ENCODE data around the gene DHFR2.

Gene DHFR2

DNA sequence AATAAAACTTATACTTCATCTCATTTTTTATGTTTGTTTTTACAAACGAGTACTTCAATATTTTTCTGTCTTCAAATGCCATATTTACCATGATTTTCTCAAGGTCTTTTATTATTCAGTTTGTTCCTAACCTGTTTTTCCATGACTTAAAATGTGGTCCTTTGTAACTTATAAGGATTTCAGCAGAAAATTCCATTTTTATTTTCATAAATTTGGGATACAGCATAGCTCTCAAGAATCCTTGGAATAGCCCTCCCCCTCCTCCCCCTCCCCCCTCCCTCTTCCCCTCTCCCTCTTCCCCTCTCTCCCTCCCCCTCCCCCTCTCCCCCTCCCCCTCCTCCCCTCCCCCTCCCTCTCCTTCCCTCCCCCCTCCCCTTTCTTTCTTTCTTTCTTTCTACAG is 19.4 kb downstream of the DHFR2 start:
- H3K4me1 ChIP-seq (ENCODE audit: insufficient read depth, poor library complexity, severe bottlenecking): no peaks in the 10 kb centered on the region
- H3K36me3 ChIP-seq (ENCODE audit: low read depth): peaks cover 15% of the 10 kb centered on the region; the same call in 1 of the 2 replicates
- H3K27me3 ChIP-seq (ENCODE audit: insufficient read depth, poor library complexity, severe bottlenecking): no peaks in the 10 kb centered on the region
- no peaks in the 10 kb centered on the region for H3K9me3 ChIP-seq (ENCODE audit: severe bottlenecking)
- TF ChIP-seq, protein P1, sequence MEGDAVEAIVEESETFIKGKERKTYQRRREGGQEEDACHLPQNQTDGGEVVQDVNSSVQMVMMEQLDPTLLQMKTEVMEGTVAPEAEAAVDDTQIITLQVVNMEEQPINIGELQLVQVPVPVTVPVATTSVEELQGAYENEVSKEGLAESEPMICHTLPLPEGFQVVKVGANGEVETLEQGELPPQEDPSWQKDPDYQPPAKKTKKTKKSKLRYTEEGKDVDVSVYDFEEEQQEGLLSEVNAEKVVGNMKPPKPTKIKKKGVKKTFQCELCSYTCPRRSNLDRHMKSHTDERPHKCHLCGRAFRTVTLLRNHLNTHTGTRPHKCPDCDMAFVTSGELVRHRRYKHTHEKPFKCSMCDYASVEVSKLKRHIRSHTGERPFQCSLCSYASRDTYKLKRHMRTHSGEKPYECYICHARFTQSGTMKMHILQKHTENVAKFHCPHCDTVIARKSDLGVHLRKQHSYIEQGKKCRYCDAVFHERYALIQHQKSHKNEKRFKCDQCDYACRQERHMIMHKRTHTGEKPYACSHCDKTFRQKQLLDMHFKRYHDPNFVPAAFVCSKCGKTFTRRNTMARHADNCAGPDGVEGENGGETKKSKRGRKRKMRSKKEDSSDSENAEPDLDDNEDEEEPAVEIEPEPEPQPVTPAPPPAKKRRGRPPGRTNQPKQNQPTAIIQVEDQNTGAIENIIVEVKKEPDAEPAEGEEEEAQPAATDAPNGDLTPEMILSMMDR (IDR thresholded peaks at IDR 0.05; ENCODE audit: poor library complexity, severe bottlenecking): no peak
- H3K27ac ChIP-seq (ENCODE audit: poor library complexity, severe bottlenecking): no peak overlapping the region
- no peak for DNase-seq (ENCODE audit: low spot score)
- no peak overlapping the region for H3K4me3 ChIP-seq (ENCODE audit: severe bottlenecking)
- ATAC-seq (ENCODE audit: low read depth): no peak

DNA sequence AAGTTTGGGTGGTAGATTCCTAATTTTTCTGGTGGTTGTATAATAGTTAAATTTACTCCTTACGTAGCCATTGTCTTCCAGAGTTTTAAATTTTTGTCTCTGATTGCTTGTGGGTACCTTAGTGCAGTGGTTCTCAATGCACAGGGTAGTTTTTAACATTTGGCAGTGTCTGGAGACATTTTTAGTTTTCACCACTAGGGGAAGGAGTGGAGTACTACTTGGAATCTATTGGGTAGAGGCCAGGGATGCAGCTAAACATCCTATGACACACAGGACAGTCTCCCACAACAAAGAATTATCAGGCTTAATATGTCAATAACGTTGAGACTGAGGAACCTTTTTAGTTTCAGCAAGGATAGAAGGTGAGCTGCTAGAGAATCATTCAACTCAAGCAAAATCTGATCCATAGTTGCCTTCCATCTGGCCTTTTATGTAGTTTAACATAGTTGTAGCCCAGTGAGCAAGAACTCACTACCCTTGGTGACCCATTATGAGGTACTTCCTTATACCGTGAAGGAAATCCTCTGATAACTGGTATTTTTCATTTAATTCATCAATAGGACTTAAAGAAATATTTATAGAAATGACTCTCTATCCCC is 25.7 kb downstream of the DHFR2 start:
- DNase-seq (ENCODE audit: low spot score): no peak
- Histone ChIP-seq H3K27me3 (ENCODE audit: insufficient read depth, poor library complexity, severe bottlenecking) (no peaks in the 10 kb centered on the region), H3K36me3 (ENCODE audit: low read depth) (peaks cover 10% of the 10 kb centered on the region), H3K4me1 (ENCODE audit: insufficient read depth, poor library complexity, severe bottlenecking) (no peaks in the 10 kb centered on the region), H3K9me3 (ENCODE audit: severe bottlenecking) (no peaks in the 10 kb centered on the region), H3K27ac (ENCODE audit: poor library complexity, severe bottlenecking) (no peak overlapping the region), H3K4me3 (ENCODE audit: severe bottlenecking) (no peak overlapping the region)
- TF ChIP-seq, protein P1 (IDR thresholded peaks at IDR 0.05; ENCODE audit: poor library complexity, severe bottlenecking): peak; percentile 54
- ATAC-seq (ENCODE audit: low read depth): peak; percentile 67; the same call in 2 of the 3 replicates

DNA sequence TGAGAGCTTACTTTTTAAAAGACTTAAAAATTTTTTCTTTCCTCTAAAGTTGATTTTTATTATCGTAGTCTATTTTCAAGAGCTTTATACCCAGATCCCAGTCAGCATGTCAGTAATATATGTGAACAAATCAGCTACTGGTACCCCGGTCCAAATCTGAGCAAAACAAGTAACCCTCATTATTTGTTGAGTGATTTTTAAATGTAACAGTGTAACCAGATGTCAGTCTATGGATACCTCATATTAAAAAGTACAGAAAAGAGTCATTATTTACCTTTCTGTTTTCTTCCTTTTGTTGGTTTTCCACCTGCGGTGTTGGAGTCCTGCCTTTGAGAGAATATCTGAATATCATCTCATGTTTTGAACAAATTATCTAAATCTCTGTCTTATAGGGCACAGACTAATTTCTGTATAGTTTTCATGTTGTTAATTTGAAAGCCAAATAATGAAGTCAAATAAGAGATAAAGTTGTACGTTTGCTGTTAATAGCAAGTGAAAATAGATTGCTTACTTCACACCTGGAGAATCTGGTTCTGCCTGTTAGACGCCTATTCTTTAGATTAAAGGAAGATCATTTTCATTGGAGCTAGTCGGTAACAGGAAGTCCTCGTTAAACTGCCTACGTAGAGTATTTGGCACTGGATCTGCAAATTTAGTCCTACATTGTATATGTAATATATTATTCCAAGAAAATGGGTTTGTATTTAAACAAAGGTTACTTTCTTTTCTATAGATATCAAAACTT is 34.5 kb downstream of the DHFR2 start, which contains the start of gene STX19:
TSS of gene STX19 (minus strand) at position 505 of the 745 bp plus-strand sequence. CDS start 13,328 bp downstream, outside the sequence.
- 0 out of 3 replicates have a peak, but pooled peaks have one; percentile 53 for ATAC-seq (ENCODE audit: low read depth)
- no peak within 1 kb of the TSS for H3K4me3 ChIP-seq (ENCODE audit: severe bottlenecking)
- DNase-seq (ENCODE audit: low spot score): no peak
- peaks cover 9% of the 10 kb centered on the region for H3K36me3 ChIP-seq (ENCODE audit: low read depth)
- no peaks in the 10 kb centered on the region for H3K27me3 ChIP-seq (ENCODE audit: insufficient read depth, poor library complexity, severe bottlenecking)
- no peaks in the 10 kb centered on the region for H3K9me3 ChIP-seq (ENCODE audit: severe bottlenecking)
- H3K4me1 ChIP-seq (ENCODE audit: insufficient read depth, poor library complexity, severe bottlenecking): peaks cover 13% of the 10 kb centered on the region
- TF ChIP-seq, protein P1 (IDR thresholded peaks at IDR 0.05; ENCODE audit: poor library complexity, severe bottlenecking): no peak
- H3K27ac ChIP-seq (ENCODE audit: poor library complexity, severe bottlenecking): no peak within 1 kb of the TSS

DNA sequence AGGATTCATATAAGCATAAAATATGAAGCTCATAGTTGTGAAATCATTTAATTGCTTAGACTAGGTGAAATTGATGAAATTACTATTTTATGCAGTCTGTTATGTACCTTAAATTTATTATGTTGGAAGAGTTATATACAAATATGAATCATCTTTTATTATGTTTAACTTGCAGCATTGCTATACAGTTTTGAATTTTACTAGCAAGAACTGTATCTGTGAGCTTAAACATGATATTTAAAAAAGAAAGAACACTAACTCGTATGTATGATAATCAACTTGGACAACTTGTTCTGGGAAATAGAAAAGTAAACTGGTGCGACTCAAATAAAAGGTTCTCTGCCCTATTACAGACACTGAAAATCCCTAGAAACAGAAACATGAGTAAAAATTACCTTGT is 36.1 kb downstream of the DHFR2 start:
- Histone ChIP-seq H3K27ac (ENCODE audit: poor library complexity, severe bottlenecking) (no peak overlapping the region), H3K36me3 (ENCODE audit: low read depth) (peaks cover 11% of the 10 kb centered on the region), H3K27me3 (ENCODE audit: insufficient read depth, poor library complexity, severe bottlenecking) (no peaks in the 10 kb centered on the region), H3K9me3 (ENCODE audit: severe bottlenecking) (no peaks in the 10 kb centered on the region), H3K4me1 (ENCODE audit: insufficient read depth, poor library complexity, severe bottlenecking) (peaks cover 13% of the 10 kb centered on the region), H3K4me3 (ENCODE audit: severe bottlenecking) (no peak overlapping the region)
- TF ChIP-seq, protein P1 (IDR thresholded peaks at IDR 0.05; ENCODE audit: poor library complexity, severe bottlenecking): no peak
- DNase-seq (ENCODE audit: low spot score) (no peak), ATAC-seq (ENCODE audit: low read depth) (no peak)

Data from RWPE2 (cell line).